K562 (cell line): Measurements from ENCODE around the gene PRKAR1A. TPM values are rescaled to one million over a fixed set of nuclear protein-coding genes. Genes with fewer than 3 reads are reported as not detected.

ENCODE experiments used
- ATAC-seq: fragments of 200-7000 bp; cut with Tn5 transposase; 3 replicates; pipeline ENCODE4 v1.9.1; 2020; ENCODE audit warnings: moderate library complexity
- BruUV-seq: library from RNA; stranded (reverse); fragments of 400-500 nt; replicated peaks from 2 replicates; lab custom pipeline; 2021; lab: Mats Ljungman, UMichigan
- CTCF ChIA-PET: fragments of 300-600 bp; formaldehyde crosslinking; extraction: SDS; loops from one replicate; lab custom pipeline; 2021; ENCODE audit warnings: low intra/inter-chr PET ratio; lab: Yijun Ruan, JAX
- POLR2A ChIA-PET: fragments of 300-600, 350-650 bp; sonication (Branson Sonifier 250); formaldehyde crosslinking; extraction: SDS; loops from one replicate; lab custom pipeline; 2021; ENCODE audit warnings: antibody characterized with exemption, inconsistent platforms; lab: Yijun Ruan, JAX
- DNase-seq, 4 experiments: peaks; one replicate each; pipeline versions ENCODE4 v3.0.0 to v3.0.0-alpha.2; 2011 to 2018; ENCODE audit warnings: low spot score in 3 of 4, mixed read lengths in 3 of 4; ENCODE audit errors: extremely low read depth in 1 of 4
- FAIRE-seq: peaks from 2 replicates; lab custom pipeline; 2011; peaks lifted over from hg19 to GRCh38; lab: Jason Lieb, UNC
- H2AFZ ChIP-seq: 2 replicates; pipeline ENCODE4 v1.6.0; 2011; ENCODE audit warnings: low read depth, low read length, control low read depth, inconsistent platforms
- H3K27ac ChIP-seq: fragments of 200-600 bp; 3 replicates; pipeline ENCODE4 v1.8.0; 2011; ENCODE audit warnings: low read depth, mild to moderate bottlenecking, control low read depth, inconsistent platforms, low read length, moderate library complexity, mixed read lengths; ENCODE audit errors: extremely low read depth
- H3K27me3 ChIP-seq, 2 experiments: fragments of 300-600 bp in 1 of 2; 2 replicates in 1 of 2; 3 replicates in 1 of 2; pipeline versions ENCODE4 v1.6.0 to v1.8.0; 2011; ENCODE audit warnings: inconsistent platforms in 2 of 2, low read length in 2 of 2, mild to moderate bottlenecking in 1 of 2, mixed read lengths in 1 of 2, moderate library complexity in 1 of 2; ENCODE audit not compliant: control insufficient read depth in 2 of 2, insufficient read depth in 2 of 2
- H3K36me3 ChIP-seq: fragments of 300-600 bp; 3 replicates; pipeline ENCODE4 v1.8.0; 2011; ENCODE audit warnings: mild to moderate bottlenecking, low read length, inconsistent platforms; ENCODE audit not compliant: control insufficient read depth, insufficient read depth
- H3K4me1 ChIP-seq, 2 experiments: fragments of 200-600 bp in 1 of 2; replicated peaks in 1 of 2; 2 replicates in 1 of 2; 3 replicates in 1 of 2; pipeline versions ENCODE4 v1.5.1 to v1.8.0; 2011; ENCODE audit warnings: inconsistent platforms in 2 of 2, low read length in 2 of 2, mild to moderate bottlenecking in 1 of 2, mixed read lengths in 1 of 2, moderate library complexity in 1 of 2; ENCODE audit not compliant: control insufficient read depth in 2 of 2, insufficient read depth in 2 of 2
- H3K4me2 ChIP-seq: 2 replicates; pipeline ENCODE4 v1.6.1; 2011; ENCODE audit warnings: low read length, control low read depth, inconsistent platforms, mixed read lengths; ENCODE audit not compliant: insufficient read depth
- H3K4me3 ChIP-seq: fragments of 200-600 bp; sonication (generic), shearing (Covaris generic); 2 replicates; pipeline ENCODE4 v1.5.1; 2016; ENCODE audit warnings: control low read depth, inconsistent platforms
- H3K79me2 ChIP-seq: fragments of 200-600 bp; 3 replicates; pipeline ENCODE4 v1.8.0; 2011; ENCODE audit warnings: low read length, inconsistent platforms; ENCODE audit not compliant: control insufficient read depth, insufficient read depth
- H3K9ac ChIP-seq, 2 experiments: 2 replicates each; pipeline versions ENCODE4 v1.6.0 to v1.6.1; 2011; ENCODE audit warnings: low read depth in 2 of 2, low read length in 2 of 2, control low read depth in 1 of 2, inconsistent platforms in 1 of 2, mild to moderate bottlenecking in 1 of 2, mixed read lengths in 1 of 2; ENCODE audit not compliant: insufficient read depth in 1 of 2
- H3K9me1 ChIP-seq: one replicate; pipeline ENCODE4 v1.6.0; 2011; ENCODE audit warnings: inconsistent platforms, mild to moderate bottlenecking, low read length, moderate library complexity; ENCODE audit not compliant: control insufficient read depth, insufficient read depth
- H3K9me3 ChIP-seq: replicated peaks from 2 replicates; pipeline ENCODE4 v1.5.1; 2011; ENCODE audit warnings: low read depth, low read length, inconsistent platforms; ENCODE audit not compliant: control insufficient read depth, insufficient read depth
- H4K20me1 ChIP-seq: replicated peaks from 2 replicates; pipeline ENCODE4 v1.6.1; 2011; ENCODE audit warnings: low read length, inconsistent platforms, mixed read lengths; ENCODE audit not compliant: control insufficient read depth, insufficient read depth
- BCL6 ChIP-seq: fragments of 250-450 bp; sonication (Bioruptor Pico); IDR thresholded peaks from 2 replicates; pipeline ENCODE4 v1.4.0; 2020
- SIX5 ChIP-seq, 2 experiments: IDR thresholded peaks; 2 replicates each; pipeline ENCODE4 v1.6.1; 2011; ENCODE audit warnings: low read length in 2 of 2, borderline replicate concordance in 1 of 2, low read depth in 1 of 2, mild to moderate bottlenecking in 1 of 2, moderate library complexity in 1 of 2; ENCODE audit not compliant: insufficient read depth in 1 of 2
- U2AF1 ChIP-seq: fragments of 200-400 bp; formaldehyde crosslinking; optimal IDR thresholded peaks from 2 replicates; pipeline ENCODE3; 2017; ENCODE audit warnings: mild to moderate bottlenecking, low read depth, low read length, moderate library complexity
- ZSCAN32 ChIP-seq: fragments of 450-650 bp; formaldehyde crosslinking; IDR thresholded peaks from 2 replicates; pipeline ENCODE4 v1.4.0; 2020; ENCODE audit warnings: mild to moderate bottlenecking, moderate library complexity
- WGBS: fragments of 100-300 bp; shearing (Covaris generic); methylation state at CpG from one replicate; pipeline ENCODE4 v1.1.6; 2016; ENCODE audit warnings: low coverage, mixed read lengths; ENCODE audit not compliant: insufficient coverage; ENCODE audit errors: missing lambda C conversion rate; 5-methylcytosine and 5-hydroxymethylcytosine counted together
- in situ Hi-C: fragments of 300-500 bp; cut with MboI; formaldehyde crosslinking; loops from 4 replicates; pipeline ENCODE4 v1.15.0; 2018; ENCODE audit warnings: inconsistent platforms, mixed read lengths
- intact Hi-C: fragments of 100-400 bp; cut with micrococcal nuclease; formaldehyde crosslinking; loops from 2 replicates; pipeline ENCODE4 v1.14.2; 2022
- polyA plus RNA-seq, 8 experiments: library from polyadenylated mRNA; depleted of rRNA in 4 of 8; stranded (reverse) in 5 of 8; unstranded in 3 of 8; fragments of >200 nt; fragmentation: Nextera tagmentation in 2 of 8; fragmentation: Illumina TruSeq in 1 of 8; extraction: Ambion mirVana in 2 of 8; extraction: Trizol in 1 of 8; gene quantifications; 2 replicates each; pipeline versions ENCODE4 v1.2.1 to v1.2.3, GENCODE V29; 2011 to 2014; ENCODE audit warnings: inconsistent platforms in 1 of 8, missing spikeins in 1 of 8
- total RNA-seq, 7 experiments: library from RNA; depleted of rRNA in 6 of 7; stranded (reverse); fragments of >200 nt in 6 of 7; fragmentation: Illumina TruSeq in 2 of 7; extraction: Trizol in 2 of 7; gene quantifications; 2 replicates each; pipeline versions ENCODE4 v1.2.1 to v1.2.3, GENCODE V29; 2011 to 2021; ENCODE audit warnings: low replicate concordance in 1 of 7
- TF ChIP-seq, protein P1 (sequence below): fragments of 250-450 bp; sonication (Bioruptor Pico); IDR thresholded peaks from 2 replicates; pipeline ENCODE4 v1.6.1; 2021; ENCODE audit warnings: mild to moderate bottlenecking
- TF ChIP-seq, protein P2 (sequence below), 3 experiments: IDR thresholded peaks in 2 of 3; conservative IDR thresholded peaks in 1 of 3; 2 replicates each; pipeline ENCODE4 v1.5.1; 2011 to 2012; ENCODE audit warnings: low read length in 3 of 3, mild to moderate bottlenecking in 3 of 3, control low read depth in 2 of 3, improper control_type of control experiment in 1 of 3, inconsistent platforms in 1 of 3, low read depth in 1 of 3, mixed read lengths in 1 of 3, moderate library complexity in 1 of 3; ENCODE audit not compliant: insufficient read depth in 2 of 3
- TF ChIP-seq, protein P3 (sequence below): fragments of 250-450 bp; sonication (Bioruptor Pico); IDR thresholded peaks from 2 replicates; pipeline ENCODE4 v1.9.0; 2021; ENCODE audit warnings: mild to moderate bottlenecking, inconsistent platforms

Gene PRKAR1A
- total and polyA plus RNA-seq, 9 of the 15 experiments (the other 6 are each of a cell fraction or from before 2014, with no cell fraction given), result 15.0 to 95.6 (median 67.5) TPM

DNA sequence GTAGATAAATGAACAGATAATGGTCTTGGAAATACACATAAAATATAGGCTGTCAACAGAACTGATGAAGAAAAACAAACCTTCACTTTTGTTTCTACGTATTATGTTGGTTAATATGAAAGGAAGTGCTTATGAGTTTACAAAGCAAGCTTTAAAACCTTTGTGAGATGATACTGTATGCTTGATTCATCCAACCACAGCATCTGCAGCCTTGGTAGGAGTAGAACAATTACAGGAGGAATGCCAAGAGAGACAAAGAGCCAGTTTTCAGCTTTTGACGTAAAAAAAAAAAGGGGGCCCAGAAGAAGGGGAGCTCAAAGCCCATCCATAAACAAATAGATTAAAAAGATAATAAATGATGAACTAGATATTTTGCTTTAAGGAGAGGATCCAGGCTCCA, 75.6 kb downstream of the PRKAR1A start:
- BruUV-seq, result no TSS peak
- Histone ChIP-seq H3K27ac (no peak overlapping the region), H2AFZ (no peak overlapping the region), H3K4me2 (no peak overlapping the region), H3K36me3 (no peaks in the 10 kb centered on the region), H3K79me2 (no peaks in the 10 kb centered on the region), H3K27me3 (no peaks in the 10 kb centered on the region), H3K9ac (no peak overlapping the region), H3K9me3 (no peaks in the 10 kb centered on the region), H3K4me1 (peaks cover 0 to 6% of the 10 kb centered on the region in 2 experiments; a peak in 1 of 5 replicates), H3K4me3 (no peak overlapping the region), H3K9me1 (no peaks in the 10 kb centered on the region), H4K20me1 (no peaks in the 10 kb centered on the region)
- in situ Hi-C loops, result no loop called here
- ATAC-seq (no peak), FAIRE-seq (no peak), DNase-seq (no peak)
- 11% methylated on average over 2 of the region's 2 CpGs for WGBS
- CTCF ChIA-PET, result no interaction called here
- POLR2A ChIA-PET, result interaction anchor here (0.7 kb wide), 1 partner anchor 150 kb away, joined by 3 read pairs; no protein-coding TSS in a partner anchor
- no peak for TF ChIP-seq SIX5 (IDR thresholded peaks at IDR 0.05; ENCODE audit: borderline replicate concordance in 1 of 2, insufficient read depth in 1 of 2, low read depth in 1 of 2, low read length in 2 of 2)
- intact Hi-C loops, result no loop called here

DNA sequence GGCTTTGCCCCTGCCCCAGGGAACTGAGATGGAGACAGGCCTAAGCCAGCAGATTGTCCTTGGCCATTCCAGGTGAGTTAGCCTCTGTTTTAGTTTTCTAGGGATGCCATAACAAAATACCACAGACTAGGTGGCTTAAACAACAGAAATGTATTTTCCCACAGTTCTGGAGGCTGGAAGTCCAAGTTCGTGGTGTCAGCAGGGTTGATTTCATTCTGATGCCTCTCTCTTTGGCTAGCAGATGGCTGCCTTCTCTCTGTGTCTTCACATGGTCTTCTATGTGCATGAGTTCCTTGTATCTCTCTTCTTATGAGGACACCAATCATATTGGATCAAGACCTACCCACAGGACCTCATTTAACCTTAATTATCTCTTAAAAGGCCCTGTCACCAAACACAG, 76.1 kb downstream of the PRKAR1A start:
- Histone ChIP-seq H3K9ac (no peak overlapping the region), H2AFZ (no peak overlapping the region), H3K36me3 (no peaks in the 10 kb centered on the region), H3K9me3 (no peaks in the 10 kb centered on the region), H3K9me1 (no peaks in the 10 kb centered on the region), H3K27ac (no peak overlapping the region), H3K4me3 (no peak overlapping the region), H3K27me3 (no peaks in the 10 kb centered on the region), H3K79me2 (no peaks in the 10 kb centered on the region), H3K4me1 (peaks cover 0 to 6% of the 10 kb centered on the region in 2 experiments; a peak in 1 of 5 replicates), H3K4me2 (no peak overlapping the region), H4K20me1 (no peaks in the 10 kb centered on the region)
- POLR2A ChIA-PET, result interaction anchor here (0.7 kb wide), 1 partner anchor 150 kb away, joined by 3 read pairs; no protein-coding TSS in a partner anchor
- 0% methylated on average over 1 of the region's 1 CpG for WGBS
- DNase-seq (no peak), ATAC-seq (no peak), FAIRE-seq (no peak)
- in situ Hi-C loops, result no loop called here
- CTCF ChIA-PET, result no interaction called here
- no TSS peak for BruUV-seq
- intact Hi-C loops, result no loop called here
- TF ChIP-seq, protein P1, sequence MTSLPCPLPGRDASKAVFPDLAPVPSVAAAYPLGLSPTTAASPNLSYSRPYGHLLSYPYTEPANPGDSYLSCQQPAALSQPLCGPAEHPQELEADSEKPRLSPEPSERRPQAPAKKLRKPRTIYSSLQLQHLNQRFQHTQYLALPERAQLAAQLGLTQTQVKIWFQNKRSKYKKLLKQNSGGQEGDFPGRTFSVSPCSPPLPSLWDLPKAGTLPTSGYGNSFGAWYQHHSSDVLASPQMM (CRISPR knock-in tag), result no peak
- TF ChIP-seq ZSCAN32 (CRISPR knock-in tag) (no peak), U2AF1 (no peak), BCL6 (CRISPR knock-in tag) (no peak)
- TF ChIP-seq, protein P2, sequence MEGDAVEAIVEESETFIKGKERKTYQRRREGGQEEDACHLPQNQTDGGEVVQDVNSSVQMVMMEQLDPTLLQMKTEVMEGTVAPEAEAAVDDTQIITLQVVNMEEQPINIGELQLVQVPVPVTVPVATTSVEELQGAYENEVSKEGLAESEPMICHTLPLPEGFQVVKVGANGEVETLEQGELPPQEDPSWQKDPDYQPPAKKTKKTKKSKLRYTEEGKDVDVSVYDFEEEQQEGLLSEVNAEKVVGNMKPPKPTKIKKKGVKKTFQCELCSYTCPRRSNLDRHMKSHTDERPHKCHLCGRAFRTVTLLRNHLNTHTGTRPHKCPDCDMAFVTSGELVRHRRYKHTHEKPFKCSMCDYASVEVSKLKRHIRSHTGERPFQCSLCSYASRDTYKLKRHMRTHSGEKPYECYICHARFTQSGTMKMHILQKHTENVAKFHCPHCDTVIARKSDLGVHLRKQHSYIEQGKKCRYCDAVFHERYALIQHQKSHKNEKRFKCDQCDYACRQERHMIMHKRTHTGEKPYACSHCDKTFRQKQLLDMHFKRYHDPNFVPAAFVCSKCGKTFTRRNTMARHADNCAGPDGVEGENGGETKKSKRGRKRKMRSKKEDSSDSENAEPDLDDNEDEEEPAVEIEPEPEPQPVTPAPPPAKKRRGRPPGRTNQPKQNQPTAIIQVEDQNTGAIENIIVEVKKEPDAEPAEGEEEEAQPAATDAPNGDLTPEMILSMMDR (IDR thresholded peaks at IDR 0.05 in 2 of 3, conservative IDR thresholded peaks at IDR 0.05 in 1 of 3; ENCODE audit: insufficient read depth in 2 of 3, low read depth in 1 of 3, low read length in 3 of 3), result no peak
- TF ChIP-seq, protein P3, sequence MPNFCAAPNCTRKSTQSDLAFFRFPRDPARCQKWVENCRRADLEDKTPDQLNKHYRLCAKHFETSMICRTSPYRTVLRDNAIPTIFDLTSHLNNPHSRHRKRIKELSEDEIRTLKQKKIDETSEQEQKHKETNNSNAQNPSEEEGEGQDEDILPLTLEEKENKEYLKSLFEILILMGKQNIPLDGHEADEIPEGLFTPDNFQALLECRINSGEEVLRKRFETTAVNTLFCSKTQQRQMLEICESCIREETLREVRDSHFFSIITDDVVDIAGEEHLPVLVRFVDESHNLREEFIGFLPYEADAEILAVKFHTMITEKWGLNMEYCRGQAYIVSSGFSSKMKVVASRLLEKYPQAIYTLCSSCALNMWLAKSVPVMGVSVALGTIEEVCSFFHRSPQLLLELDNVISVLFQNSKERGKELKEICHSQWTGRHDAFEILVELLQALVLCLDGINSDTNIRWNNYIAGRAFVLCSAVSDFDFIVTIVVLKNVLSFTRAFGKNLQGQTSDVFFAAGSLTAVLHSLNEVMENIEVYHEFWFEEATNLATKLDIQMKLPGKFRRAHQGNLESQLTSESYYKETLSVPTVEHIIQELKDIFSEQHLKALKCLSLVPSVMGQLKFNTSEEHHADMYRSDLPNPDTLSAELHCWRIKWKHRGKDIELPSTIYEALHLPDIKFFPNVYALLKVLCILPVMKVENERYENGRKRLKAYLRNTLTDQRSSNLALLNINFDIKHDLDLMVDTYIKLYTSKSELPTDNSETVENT (CRISPR knock-in tag), result no peak
